OCI-LY1 (cell line): ENCODE results near the gene HTR1D.

Experiments used
- H2AFZ ChIP-seq: fragments of 200-600 bp; sonication (generic), shearing (Covaris generic); 2 replicates; pipeline ENCODE4 v1.6.0; 2014; ENCODE audit warnings: antibody characterized with exemption, mild to moderate bottlenecking, low read length
- H3F3A ChIP-seq: fragments of 200-600 bp; sonication (generic), shearing (Covaris generic); 2 replicates; pipeline ENCODE4 v1.6.0; 2014; ENCODE audit warnings: mild to moderate bottlenecking, antibody characterized with exemption, low read length, moderate library complexity; ENCODE audit not compliant: insufficient read depth
- H3K27ac ChIP-seq: fragments of 200-600 bp; sonication (generic); 2 replicates; pipeline ENCODE4 v1.5.1; 2014; ENCODE audit warnings: low read length, mixed run types, mild to moderate bottlenecking, low read depth; ENCODE audit not compliant: poor library complexity, severe bottlenecking
- H3K27me3 ChIP-seq: fragments of 200-600 bp; sonication (generic); 2 replicates; pipeline ENCODE4 v1.6.0; 2014; ENCODE audit warnings: antibody characterized with exemption, mild to moderate bottlenecking, low read length, moderate library complexity; ENCODE audit not compliant: insufficient read depth
- H3K36me3 ChIP-seq: fragments of 200-600 bp; sonication (generic); 2 replicates; pipeline ENCODE4 v1.6.1; 2014; ENCODE audit warnings: mild to moderate bottlenecking, antibody characterized with exemption, low read length, moderate library complexity, mixed read lengths; ENCODE audit not compliant: insufficient read depth
- H3K4me1 ChIP-seq: fragments of 200-600 bp; sonication (generic); 2 replicates; pipeline ENCODE4 v1.5.1; 2014; ENCODE audit warnings: mild to moderate bottlenecking, low read length, moderate library complexity; ENCODE audit not compliant: insufficient read depth, severe bottlenecking
- H3K4me2 ChIP-seq: fragments of 200-600 bp; sonication (generic), shearing (Covaris generic); 2 replicates; pipeline ENCODE4 v1.6.1; 2014; ENCODE audit warnings: low read length
- H3K4me3 ChIP-seq: fragments of 200-600 bp; sonication (generic); 2 replicates; pipeline ENCODE4 v1.5.1; 2014; ENCODE audit warnings: low read length, low read depth, mild to moderate bottlenecking, mixed read lengths; ENCODE audit not compliant: poor library complexity, severe bottlenecking
- H3K79me2 ChIP-seq: fragments of 200-600 bp; shearing (Covaris generic); 2 replicates; pipeline ENCODE4 v1.6.1; 2016; ENCODE audit warnings: mixed run types, low read length, mixed read lengths; ENCODE audit not compliant: insufficient read depth
- H3K9ac ChIP-seq: fragments of 200-600 bp; sonication (generic), shearing (Covaris generic); 2 replicates; pipeline ENCODE4 v1.6.1; 2014; ENCODE audit warnings: mild to moderate bottlenecking, low read length, mixed read lengths
- H3K9me2 ChIP-seq: fragments of 200-600 bp; sonication (generic), shearing (Covaris generic); 2 replicates; pipeline ENCODE4 v1.6.1; 2014; ENCODE audit warnings: low read depth, mild to moderate bottlenecking, low read length, mixed read lengths
- H3K9me3 ChIP-seq: fragments of 200-600 bp; shearing (Covaris generic); 2 replicates; pipeline ENCODE4 v1.6.1; 2014; ENCODE audit warnings: low read length, mixed read lengths
- H4K20me1 ChIP-seq: fragments of 200-600 bp; sonication (generic), shearing (Covaris generic); 2 replicates; pipeline ENCODE4 v1.6.0; 2016; ENCODE audit warnings: mild to moderate bottlenecking, low read length; ENCODE audit not compliant: insufficient read depth
- CTCF ChIP-seq: fragments of 200-600 bp; sonication (generic), shearing (Covaris generic); IDR thresholded peaks from 2 replicates; pipeline ENCODE4 v1.5.1; 2017; ENCODE audit warnings: mild to moderate bottlenecking, antibody characterized with exemption, low read length, moderate library complexity, mixed read lengths
- EZH2 ChIP-seq: fragments of 200-600 bp; sonication (generic), shearing (Covaris generic); IDR thresholded peaks from 2 replicates; pipeline ENCODE4 v1.8.0; 2017; ENCODE audit warnings: borderline replicate concordance, mixed run types, mild to moderate bottlenecking, antibody characterized with exemption, low read length, moderate library complexity, mixed read lengths

Gene HTR1D

GRCh38 chr1:23196627-23197328 lies 20.5 kb downstream of the HTR1D start:
- no peak overlapping the region for H2AFZ ChIP-seq
- H3K79me2 ChIP-seq, result no peaks in the 10 kb centered on the region
- H3K9ac ChIP-seq, result no peak overlapping the region
- no peaks in the 10 kb centered on the region for H3F3A ChIP-seq
- no peak for TF ChIP-seq EZH2
- no peak overlapping the region for H3K4me3 ChIP-seq
- no peak overlapping the region for H3K4me2 ChIP-seq
- H3K4me1 ChIP-seq, result no peaks in the 10 kb centered on the region
- peaks cover 3% of the 10 kb centered on the region; the same call in 1 of the 2 replicates for H3K27me3 ChIP-seq
- H3K27ac ChIP-seq, result no peak overlapping the region
- no peaks in the 10 kb centered on the region for H4K20me1 ChIP-seq
- no peaks in the 10 kb centered on the region for H3K36me3 ChIP-seq
- no peaks in the 10 kb centered on the region for H3K9me2 ChIP-seq
- no peaks in the 10 kb centered on the region for H3K9me3 ChIP-seq

GRCh38 chr1:23194119-23194984 lies 22.9 kb downstream of the HTR1D start:
- no peaks in the 10 kb centered on the region for H3K9me3 ChIP-seq
- H3K9me2 ChIP-seq, result no peaks in the 10 kb centered on the region
- H4K20me1 ChIP-seq, result no peaks in the 10 kb centered on the region
- no peak overlapping the region for H3K4me3 ChIP-seq
- H3K27ac ChIP-seq, result no peak overlapping the region
- no peak overlapping the region for H3K4me2 ChIP-seq
- H3K36me3 ChIP-seq, result no peaks in the 10 kb centered on the region
- no peak overlapping the region for H2AFZ ChIP-seq
- H3K79me2 ChIP-seq, result no peaks in the 10 kb centered on the region
- H3K9ac ChIP-seq, result no peak overlapping the region
- no peak for TF ChIP-seq CTCF
- no peak for TF ChIP-seq EZH2
- H3K4me1 ChIP-seq, result no peaks in the 10 kb centered on the region
- no peaks in the 10 kb centered on the region for H3F3A ChIP-seq
- peaks cover 3% of the 10 kb centered on the region; the same call in 1 of the 2 replicates for H3K27me3 ChIP-seq

- Histone ChIP-seq H3K9ac (no peak overlapping the region), H3K27me3 (peaks cover 3% of the 10 kb centered on the region; the same call in 1 of the 2 replicates), H3K36me3 (no peaks in the 10 kb centered on the region), H3K4me3 (no peak overlapping the region), H2AFZ (no peak overlapping the region), H3K4me2 (no peak overlapping the region), H3K9me3 (no peaks in the 10 kb centered on the region), H4K20me1 (no peaks in the 10 kb centered on the region), H3K4me1 (no peaks in the 10 kb centered on the region), H3K27ac (no peak overlapping the region), H3F3A (no peaks in the 10 kb centered on the region), H3K9me2 (no peaks in the 10 kb centered on the region), H3K79me2 (no peaks in the 10 kb centered on the region)
- TF ChIP-seq EZH2 (no peak), CTCF (no peak)
Observed at GRCh38 chr1:23193391-23194118, 23.7 kb downstream of the HTR1D start.
